GM06990 (cell line): ENCODE measurements around the gene TBPL2.

Experiments
- DNase-seq: peaks from one replicate; pipeline ENCODE4 v3.0.0-alpha.2; 2011; ENCODE audit not compliant: insufficient read length; ENCODE audit errors: extremely low read depth
- H3K27me3 ChIP-seq: replicated peaks from 2 replicates; pipeline ENCODE4 v1.6.0; 2011; ENCODE audit warnings: low read length; ENCODE audit not compliant: control insufficient read depth, insufficient read depth
- H3K36me3 ChIP-seq: 2 replicates; pipeline ENCODE4 v1.5.1; 2011; ENCODE audit warnings: low read length; ENCODE audit not compliant: control insufficient read depth, insufficient read depth
- H3K4me3 ChIP-seq: replicated peaks from 2 replicates; pipeline ENCODE4 v1.5.1; 2011; ENCODE audit warnings: low read depth, mild to moderate bottlenecking, control low read depth, low read length
- CTCF ChIP-seq: IDR thresholded peaks from 2 replicates; pipeline ENCODE4 v1.5.1; 2011; ENCODE audit warnings: low read length, control low read depth, mild to moderate bottlenecking, inconsistent platforms; ENCODE audit not compliant: insufficient read depth, poor library complexity, severe bottlenecking

Gene TBPL2

DNA sequence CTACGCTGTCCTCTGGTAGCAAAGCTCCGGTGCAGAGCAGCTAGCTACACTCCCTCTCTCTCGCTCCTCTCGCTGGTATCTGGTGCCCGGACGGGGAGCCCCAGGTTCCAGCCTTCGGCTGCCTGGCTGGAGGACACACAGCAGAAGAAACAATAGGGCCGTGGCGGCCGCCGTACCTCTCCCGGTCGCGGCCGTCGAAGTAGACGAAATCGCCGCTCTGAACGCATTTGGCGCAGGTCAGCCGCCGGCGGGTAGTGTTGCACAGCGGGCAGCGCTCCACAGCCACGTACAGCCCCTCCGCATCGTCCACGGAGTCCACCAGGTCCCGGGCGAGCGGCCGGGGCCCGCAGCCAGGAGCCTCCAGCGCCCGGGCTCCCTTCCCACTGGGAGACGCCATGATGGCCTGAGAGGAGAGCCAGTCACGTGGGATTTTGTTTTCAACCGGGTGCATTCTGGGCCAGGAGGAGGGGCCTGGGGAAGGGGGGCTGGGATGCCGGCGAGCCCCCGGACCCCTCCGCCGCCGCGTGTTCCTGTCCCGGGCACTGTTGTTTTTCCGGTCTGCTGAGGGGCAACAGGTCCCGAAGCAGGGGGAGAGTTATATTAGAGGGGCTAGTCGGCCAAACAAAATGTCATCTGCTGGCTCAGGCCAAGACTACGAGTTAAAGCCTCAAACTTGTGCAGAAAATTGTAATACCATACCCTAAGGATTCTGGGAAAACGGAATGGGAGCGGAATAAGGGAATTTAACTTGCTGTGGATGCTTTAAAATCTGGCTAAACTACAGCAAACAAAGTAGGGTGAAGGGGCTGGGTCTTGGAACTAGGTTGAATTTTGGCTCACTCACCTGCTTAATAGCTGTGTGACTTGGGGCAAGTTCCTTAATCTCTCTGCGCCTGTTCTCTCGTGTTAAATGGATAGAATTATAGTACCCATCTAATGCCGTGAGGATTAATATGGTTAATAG is 28.7 kb downstream of the TBPL2 start, which contains the start of gene ATG14:
TSS of gene ATG14 (minus strand) at position 405 of the 964 bp plus-strand sequence. CDS start at position 397, 8 bp downstream.
- no peaks in the 10 kb centered on the region; the same call in 1 of the 2 replicates for H3K27me3 ChIP-seq
- DNase-seq = peak; percentile 79
- TF ChIP-seq CTCF = no peak

DNA sequence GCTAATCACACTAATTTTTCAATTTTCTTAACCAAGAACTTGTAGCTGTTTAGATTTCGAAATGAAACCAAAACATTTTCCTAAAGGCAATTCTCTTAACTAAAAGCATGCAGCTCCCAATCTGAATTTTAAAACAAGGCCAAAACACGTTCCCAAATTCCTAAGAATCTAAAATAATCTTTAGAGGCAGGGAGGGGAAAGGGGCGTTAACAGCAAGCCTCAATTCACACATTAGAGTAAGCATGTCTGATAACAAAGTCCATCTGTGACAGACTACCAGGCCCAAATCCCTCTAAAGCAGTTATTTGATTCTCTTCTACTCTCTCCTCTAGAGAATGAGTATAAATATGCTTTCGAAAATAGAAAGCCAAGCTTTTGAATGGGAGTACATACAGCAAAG is 29.5 kb downstream of the TBPL2 start:
- DNase-seq = no peak
- TF ChIP-seq CTCF = no peak
- no peaks in the 10 kb centered on the region for H3K36me3 ChIP-seq
- no peaks in the 10 kb centered on the region; the same call in 1 of the 2 replicates for H3K27me3 ChIP-seq
- H3K4me3 ChIP-seq = peak overlapping the region; percentile 91

More for the DNA sequence above, 28.7 kb downstream of the TBPL2 start, which contains the start of gene ATG14:
- no peaks in the 10 kb centered on the region for H3K36me3 ChIP-seq
- H3K4me3 ChIP-seq = peak within 1 kb of the TSS; percentile 91

- H3K4me3 ChIP-seq = no peak overlapping the region
- no peak for TF ChIP-seq CTCF
- DNase-seq = no peak
- H3K36me3 ChIP-seq = no peaks in the 10 kb centered on the region
- H3K27me3 ChIP-seq = no peaks in the 10 kb centered on the region
Measured at GRCh38 chr14:55404173-55404854, 36.1 kb downstream of the TBPL2 start.

GRCh38 chr14:55401751-55402150 is 38.7 kb downstream of the TBPL2 start:
- no peaks in the 10 kb centered on the region for H3K36me3 ChIP-seq
- TF ChIP-seq CTCF = no peak
- H3K4me3 ChIP-seq = no peak overlapping the region
- no peaks in the 10 kb centered on the region for H3K27me3 ChIP-seq
- DNase-seq = no peak

- no peaks in the 10 kb centered on the region for H3K36me3 ChIP-seq
- H3K4me3 ChIP-seq = no peak overlapping the region
- DNase-seq = no peak
- TF ChIP-seq CTCF = no peak
- no peaks in the 10 kb centered on the region for H3K27me3 ChIP-seq
Measured at GRCh38 chr14:55399852-55400251, 40.6 kb downstream of the TBPL2 start.
